HUES48 (cell line): ENCODE measurements around the gene DCAF17.

Experiments
- H3K27ac ChIP-seq: one replicate; pipeline ENCODE4 v1.7.0; 2013; ENCODE audit warnings: low read depth, low read length, inconsistent platforms
- H3K27me3 ChIP-seq: 2 replicates; pipeline ENCODE4 v1.6.1; 2013; ENCODE audit warnings: mild to moderate bottlenecking, low read length; ENCODE audit not compliant: control insufficient read depth, insufficient read depth
- H3K36me3 ChIP-seq: 2 replicates; pipeline ENCODE4 v1.6.1; 2013; ENCODE audit warnings: low read length; ENCODE audit not compliant: control insufficient read depth, insufficient read depth
- H3K4me1 ChIP-seq: 2 replicates; pipeline ENCODE4 v1.6.1; 2013; ENCODE audit warnings: mild to moderate bottlenecking, low read length; ENCODE audit not compliant: control insufficient read depth, insufficient read depth
- H3K4me3 ChIP-seq: 2 replicates; pipeline ENCODE4 v1.5.1; 2013; ENCODE audit warnings: mild to moderate bottlenecking, low read depth, low read length
- H3K9ac ChIP-seq: 2 replicates; pipeline ENCODE4 v1.6.1; 2013; ENCODE audit warnings: mild to moderate bottlenecking, low read depth, low read length, moderate library complexity
- H3K9me3 ChIP-seq: 2 replicates; pipeline ENCODE4 v1.6.1; 2013; ENCODE audit warnings: low read length; ENCODE audit not compliant: control insufficient read depth, insufficient read depth

The DCAF17 gene

GRCh38 chr2:171431677-171432167 is 2.3 kb upstream of the DCAF17 start:
- peak overlapping the region; percentile 6 for H3K27ac ChIP-seq
- no peak overlapping the region for H3K4me3 ChIP-seq
- H3K27me3 ChIP-seq, result no peaks in the 10 kb centered on the region
- peak overlapping the region; percentile 11; the same call in 1 of the 2 replicates for H3K9ac ChIP-seq
- no peaks in the 10 kb centered on the region for H3K9me3 ChIP-seq
- H3K36me3 ChIP-seq, result peaks cover 19% of the 10 kb centered on the region
- H3K4me1 ChIP-seq, result peaks cover 24% of the 10 kb centered on the region

GRCh38 chr2:171432206-171432968 is 1.6 kb upstream of the DCAF17 start:
- Histone ChIP-seq H3K9me3 (no peaks in the 10 kb centered on the region), H3K36me3 (peaks cover 26% of the 10 kb centered on the region), H3K27me3 (no peaks in the 10 kb centered on the region), H3K4me1 (peaks cover 24% of the 10 kb centered on the region), H3K27ac (no peak overlapping the region), H3K4me3 (peak overlapping the region; percentile 88), H3K9ac (peak overlapping the region; percentile 11; the same call in 1 of the 2 replicates)

- Histone ChIP-seq H3K4me1 (peaks cover 24% of the 10 kb centered on the region), H3K27ac (peak overlapping the region; percentile 98), H3K36me3 (peaks cover 34% of the 10 kb centered on the region)
These were observed 860 bp upstream of the DCAF17 start for GRCh38 chr2:171432969-171433762.

GRCh38 chr2:171433763-171434012 is 338 bp upstream of the DCAF17 start, which contains the start of gene METTL8:
TSS of gene METTL8 (minus strand) at chr2:171433990. CDS start at chr2:171392185, 41,805 bp downstream.
- no peaks in the 10 kb centered on the region for H3K9me3 ChIP-seq
- peak within 1 kb of the TSS; percentile 88 for H3K4me3 ChIP-seq
- peak within 1 kb of the TSS; percentile 89 for H3K9ac ChIP-seq
- H3K27ac ChIP-seq, result peak within 1 kb of the TSS; percentile 98
- H3K27me3 ChIP-seq, result no peaks in the 10 kb centered on the region
- H3K36me3 ChIP-seq, result peaks cover 39% of the 10 kb centered on the region
- peaks cover 24% of the 10 kb centered on the region for H3K4me1 ChIP-seq

More at GRCh38 chr2:171432969-171433762, 860 bp upstream of the DCAF17 start:
- Histone ChIP-seq H3K4me3 (peak overlapping the region; percentile 88), H3K27me3 (no peaks in the 10 kb centered on the region), H3K9me3 (no peaks in the 10 kb centered on the region), H3K9ac (peak overlapping the region; percentile 89)

- Histone ChIP-seq H3K9ac (no peak overlapping the region), H3K4me3 (no peak overlapping the region), H3K27ac (no peak overlapping the region), H3K4me1 (peaks cover 19% of the 10 kb centered on the region), H3K27me3 (no peaks in the 10 kb centered on the region), H3K9me3 (no peaks in the 10 kb centered on the region), H3K36me3 (peaks cover 64% of the 10 kb centered on the region)
These were observed 2.3 kb downstream of the DCAF17 start for GRCh38 chr2:171436307-171436706.

GRCh38 chr2:171441470-171441869 is 7.4 kb downstream of the DCAF17 start:
- H3K36me3 ChIP-seq, result peaks cover 87% of the 10 kb centered on the region
- H3K9ac ChIP-seq, result no peak overlapping the region
- no peaks in the 10 kb centered on the region for H3K4me1 ChIP-seq
- no peak overlapping the region for H3K4me3 ChIP-seq
- no peaks in the 10 kb centered on the region for H3K9me3 ChIP-seq
- H3K27ac ChIP-seq, result no peak overlapping the region
- no peaks in the 10 kb centered on the region for H3K27me3 ChIP-seq

- Histone ChIP-seq H3K9ac (no peak overlapping the region), H3K27me3 (no peaks in the 10 kb centered on the region), H3K27ac (no peak overlapping the region), H3K9me3 (no peaks in the 10 kb centered on the region), H3K36me3 (peaks cover 86% of the 10 kb centered on the region), H3K4me1 (no peaks in the 10 kb centered on the region), H3K4me3 (no peak overlapping the region)
These were observed 13.6 kb downstream of the DCAF17 start for GRCh38 chr2:171447675-171448074.

GRCh38 chr2:171451074-171451473 is 17.0 kb downstream of the DCAF17 start:
- Histone ChIP-seq H3K36me3 (peaks cover 77% of the 10 kb centered on the region), H3K4me1 (no peaks in the 10 kb centered on the region)

GRCh38 chr2:171452773-171453172 is 18.7 kb downstream of the DCAF17 start:
- Histone ChIP-seq H3K9me3 (no peaks in the 10 kb centered on the region), H3K27me3 (no peaks in the 10 kb centered on the region), H3K27ac (no peak overlapping the region), H3K4me1 (no peaks in the 10 kb centered on the region), H3K36me3 (peaks cover 77% of the 10 kb centered on the region), H3K4me3 (no peak overlapping the region), H3K9ac (no peak overlapping the region)

More at GRCh38 chr2:171451074-171451473, 17.0 kb downstream of the DCAF17 start:
- Histone ChIP-seq H3K27ac (no peak overlapping the region), H3K9me3 (no peaks in the 10 kb centered on the region), H3K9ac (no peak overlapping the region), H3K27me3 (no peaks in the 10 kb centered on the region), H3K4me3 (no peak overlapping the region)

- Histone ChIP-seq H3K9ac (no peak overlapping the region), H3K36me3 (peaks cover 47% of the 10 kb centered on the region)
These were observed 25.5 kb downstream of the DCAF17 start for GRCh38 chr2:171459498-171459897.

GRCh38 chr2:171460537-171460936 is 26.5 kb downstream of the DCAF17 start:
- no peak overlapping the region for H3K9ac ChIP-seq

More at GRCh38 chr2:171459498-171459897, 25.5 kb downstream of the DCAF17 start:
- no peaks in the 10 kb centered on the region for H3K4me1 ChIP-seq
- H3K9me3 ChIP-seq, result no peaks in the 10 kb centered on the region
- H3K4me3 ChIP-seq, result no peak overlapping the region
- no peak overlapping the region for H3K27ac ChIP-seq
- H3K27me3 ChIP-seq, result no peaks in the 10 kb centered on the region

More at GRCh38 chr2:171460537-171460936, 26.5 kb downstream of the DCAF17 start:
- Histone ChIP-seq H3K4me1 (no peaks in the 10 kb centered on the region), H3K9me3 (no peaks in the 10 kb centered on the region), H3K36me3 (peaks cover 44% of the 10 kb centered on the region), H3K4me3 (no peak overlapping the region), H3K27me3 (no peaks in the 10 kb centered on the region), H3K27ac (no peak overlapping the region)
